Ovary (tissue), 9 donors: ENCODE results near the gene TTPAL. TPM values are rescaled to one million over a fixed set of nuclear protein-coding genes. Genes with fewer than 3 reads are reported as not detected.

ENCODE experiments used
- DNase-seq, 5 donors: peaks; one replicate each; pipeline ENCODE4 v3.0.0-alpha.2; 2019 to 2020
- H3K27ac ChIP-seq, 2 donors: fragments of 200-600 bp; one replicate each; pipeline versions ENCODE4 v1.5.1 to v1.8.0; 2019 to 2022
- H3K27me3 ChIP-seq: fragments of 200-600 bp; one replicate; pipeline ENCODE4 v1.8.0; 2022
- H3K36me3 ChIP-seq: fragments of 200-600 bp; sonication (generic); one replicate; pipeline ENCODE4 v1.5.1; 2019
- H3K4me1 ChIP-seq: one replicate; pipeline ENCODE4 v1.8.1; 2013; ENCODE audit warnings: mild to moderate bottlenecking, moderate library complexity; ENCODE audit not compliant: insufficient read depth
- H3K4me3 ChIP-seq: fragments of 200-600 bp; sonication (generic); one replicate; pipeline ENCODE4 v1.5.1; 2017
- H3K9me3 ChIP-seq, 2 donors: fragments of 200-600 bp in 1 of 2; sonication (generic) in 1 of 2; one replicate each; pipeline versions ENCODE4 v1.5.1 to v1.8.1; 2013 to 2019; ENCODE audit warnings: mild to moderate bottlenecking in 1 of 2, moderate library complexity in 1 of 2
- EP300 ChIP-seq: sonication (generic); formaldehyde crosslinking; IDR thresholded peaks from one replicate; pipeline ENCODE4 v1.6.1; 2017; ENCODE audit warnings: antibody characterized with exemption
- POLR2A ChIP-seq: fragments of 450-650 bp; IDR thresholded peaks from one replicate; pipeline ENCODE4 v1.6.1; 2017; ENCODE audit warnings: antibody characterized with exemption, mild to moderate bottlenecking, moderate library complexity
- WGBS, 3 donors: extraction: QIAGEN DNeasy Blood & Tissue Kit in 1 of 3; methylation state at CpG; one replicate each; pipeline versions ENCODE4 v1.1.5 to v1.1.7; 2013 to 2017; 5-methylcytosine and 5-hydroxymethylcytosine counted together
- intact Hi-C, 4 donors: fragments of 100-400 bp; cut with DNase I; formaldehyde crosslinking; loops; one replicate each; pipeline versions ENCODE4 v1.11.0 to v1.15.1; 2022 to 2023
- polyA plus RNA-seq, 2 donors: library from polyadenylated mRNA; stranded (reverse); fragments of 200-250 nt in 1 of 2; fragments of 350-450 nt in 1 of 2; fragmentation: Illumina TruSeq in 1 of 2; extraction: RNeasy Lipid Tissue Mini Kit (QIAGEN cat#74804) in 1 of 2; gene quantifications; one replicate each; pipeline ENCODE4 v1.2.3, GENCODE V29; 2013 to 2014
- small RNA-seq: library from RNA; depleted of rRNA; stranded (forward); fragments of <200 nt; gene quantifications from one replicate; pipeline ENCODE3, GENCODE V24; 2016
- total RNA-seq, 7 donors: library from RNA; depleted of rRNA in 2 of 7; stranded (reverse); fragments of >200 nt in 2 of 7; fragmentation: NEBNext Ultra II Directional in 3 of 7; extraction: Animal tissue kit (Norgen Biotek cat#: 25700) in 3 of 7; gene quantifications; one replicate each; pipeline versions ENCODE4 v1.1.0 to v1.2.4, GENCODE V29; 2016 to 2023
- TF ChIP-seq, protein P1 (sequence below), 3 donors: fragments of 450-650 bp in 2 of 3; fragments of 200-600 bp in 1 of 3; IDR thresholded peaks; one replicate each; pipeline versions ENCODE4 v1.5.1 to v1.8.0; 2016 to 2022; ENCODE audit warnings: antibody characterized with exemption in 3 of 3, mild to moderate bottlenecking in 1 of 3
- donor health status: DM: no; HTN: no; CAD: no; lungs with moderate emphysema.
- donor health status: DM: no; HTN: no; CAD: no.
- donor health status: Bipolar disorder and iron deficiency.
- donor health status: DM: yes; HTN: yes; CAD: no.
- donor health status: DM: no; HTN: no; CAD: no.
- donor health status: DM: yes; HTN: yes; CAD: no.

The TTPAL gene
- total and polyA plus RNA-seq, 9 donors: 3.1 to 25.1 (median 10.9) TPM

DNA sequence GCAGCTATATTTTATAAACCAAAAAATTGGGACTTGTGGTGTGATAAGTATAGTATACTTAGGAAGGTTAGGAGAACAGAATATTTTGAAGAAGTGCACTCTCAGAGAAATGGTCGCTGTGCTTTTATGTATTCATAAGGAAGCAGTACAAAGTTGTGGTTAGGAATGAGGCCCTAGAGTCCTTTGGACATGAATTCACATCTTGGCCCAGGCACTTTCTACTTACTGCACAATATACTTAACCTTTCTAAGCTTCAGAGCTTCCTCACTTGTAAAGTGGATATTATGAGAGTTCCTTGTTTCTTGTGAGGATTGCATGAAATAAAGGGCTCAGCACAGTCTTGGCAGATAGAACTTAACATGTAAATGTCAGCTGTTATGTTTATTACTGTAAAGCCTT lies 67.2 kb downstream of the TTPAL start:
- DNase-seq: no peak
- Histone ChIP-seq H3K36me3 (no peaks in the 10 kb centered on the region), H3K9me3 (no peaks in the 10 kb centered on the region), H3K27ac (no peak overlapping the region), H3K27me3 (no peaks in the 10 kb centered on the region), H3K4me3 (no peak overlapping the region), H3K4me1 (peaks cover 5% of the 10 kb centered on the region)
- TF ChIP-seq, protein P1, sequence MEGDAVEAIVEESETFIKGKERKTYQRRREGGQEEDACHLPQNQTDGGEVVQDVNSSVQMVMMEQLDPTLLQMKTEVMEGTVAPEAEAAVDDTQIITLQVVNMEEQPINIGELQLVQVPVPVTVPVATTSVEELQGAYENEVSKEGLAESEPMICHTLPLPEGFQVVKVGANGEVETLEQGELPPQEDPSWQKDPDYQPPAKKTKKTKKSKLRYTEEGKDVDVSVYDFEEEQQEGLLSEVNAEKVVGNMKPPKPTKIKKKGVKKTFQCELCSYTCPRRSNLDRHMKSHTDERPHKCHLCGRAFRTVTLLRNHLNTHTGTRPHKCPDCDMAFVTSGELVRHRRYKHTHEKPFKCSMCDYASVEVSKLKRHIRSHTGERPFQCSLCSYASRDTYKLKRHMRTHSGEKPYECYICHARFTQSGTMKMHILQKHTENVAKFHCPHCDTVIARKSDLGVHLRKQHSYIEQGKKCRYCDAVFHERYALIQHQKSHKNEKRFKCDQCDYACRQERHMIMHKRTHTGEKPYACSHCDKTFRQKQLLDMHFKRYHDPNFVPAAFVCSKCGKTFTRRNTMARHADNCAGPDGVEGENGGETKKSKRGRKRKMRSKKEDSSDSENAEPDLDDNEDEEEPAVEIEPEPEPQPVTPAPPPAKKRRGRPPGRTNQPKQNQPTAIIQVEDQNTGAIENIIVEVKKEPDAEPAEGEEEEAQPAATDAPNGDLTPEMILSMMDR (IDR thresholded peaks at IDR 0.05): no peak
- no peak for TF ChIP-seq EP300
- TF ChIP-seq POLR2A: no peak
- 58 to 77% (median 66%) methylated on average over 1 of the region's 1 CpG for WGBS, 3 donors
- intact Hi-C loops: loop anchor here in 1 of 4 donors (10.0 kb wide), 1 partner anchor 62 kb away; no protein-coding TSS in a partner anchor

DNA sequence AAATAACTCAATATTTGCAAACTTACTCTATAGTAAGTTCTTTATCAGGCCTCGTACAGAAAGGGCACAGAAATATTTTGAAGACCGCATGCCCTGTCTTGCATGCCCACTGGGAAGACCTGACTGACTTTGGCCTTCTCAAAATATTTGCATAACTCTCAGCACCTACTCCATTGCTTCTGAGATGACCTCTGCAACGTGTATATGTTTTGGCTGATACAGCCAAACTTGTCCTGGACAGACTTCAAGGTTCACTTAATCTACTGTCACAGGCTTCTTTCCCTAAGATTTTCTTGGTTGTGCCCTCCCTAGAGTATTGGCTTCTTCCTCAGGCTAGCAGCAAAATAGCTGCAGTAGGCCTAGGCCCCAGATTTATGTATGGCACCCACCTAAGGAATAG lies 67.7 kb downstream of the TTPAL start:
- H3K36me3 ChIP-seq: no peaks in the 10 kb centered on the region
- H3K27ac ChIP-seq: no peak overlapping the region
- DNase-seq: no peak
- intact Hi-C loops: loop anchor here in 1 of 4 donors (10.0 kb wide), 1 partner anchor 61 kb away; no protein-coding TSS in a partner anchor
- 55 to 74% (median 67%) methylated on average over 3 of the region's 3 CpGs for WGBS, 3 donors
- no peak for TF ChIP-seq EP300
- TF ChIP-seq, protein P1 (IDR thresholded peaks at IDR 0.05): no peak
- no peak for TF ChIP-seq POLR2A
- no peaks in the 10 kb centered on the region for H3K9me3 ChIP-seq
- H3K27me3 ChIP-seq: no peaks in the 10 kb centered on the region
- no peak overlapping the region for H3K4me3 ChIP-seq
- peaks cover 6% of the 10 kb centered on the region for H3K4me1 ChIP-seq

Small RNAs within 50 kb of the gene (small RNA-seq; reads per million reads assigned to genes)
- not detected for gene RPL37AP1

Other genes with a start within 250 kb of the TTPAL start
- gene GDAP1L1, start 228.6 kb upstream of the TTPAL start, total RNA-seq: 1 to 10 TPM; 1.3 to 3.3 (median 1.7) TPM
- 1 to 10 TPM in 1 of 2 donors, under 1 TPM in 1; 0.72 to 1.6 TPM for gene GDAP1L1, start 228.6 kb upstream of the TTPAL start, polyA plus RNA-seq
- gene FITM2, start 164.7 kb upstream of the TTPAL start, total RNA-seq: 1 to 10 TPM; 4.4 to 9.3 (median 8.0) TPM
- 10 to 100 TPM in 1 of 2 donors, 1 to 10 TPM in 1; 3.6 to 15.4 TPM for gene FITM2, start 164.7 kb upstream of the TTPAL start, polyA plus RNA-seq
- not detected for gene R3HDML, start 138.8 kb upstream of the TTPAL start, total RNA-seq
- gene R3HDML, start 138.8 kb upstream of the TTPAL start, polyA plus RNA-seq: not detected
- 1 to 10 TPM in 1 of 7 donors, under 1 TPM in 6; 0.08 to 1.5 (median 0.42) TPM for gene HNF4A, start 120.2 kb upstream of the TTPAL start, total RNA-seq
- gene HNF4A, start 120.2 kb upstream of the TTPAL start, polyA plus RNA-seq: under 1 TPM; 0.07 to 0.15 TPM
- 100 to 1,000 TPM in 1 of 7 donors, 10 to 100 TPM in 6; 52.1 to 113 (median 90.1) TPM for gene SERINC3, start 46.2 kb downstream of the TTPAL start, total RNA-seq
- gene SERINC3, start 46.2 kb downstream of the TTPAL start, polyA plus RNA-seq: 100 to 1,000 TPM in 1 of 2 donors, 10 to 100 TPM in 1; 69.4 to 171 TPM
- 100 to 1,000 TPM in 1 of 7 donors, 10 to 100 TPM in 6; 37.0 to 114 (median 49.9) TPM for gene PKIG, start 106.7 kb downstream of the TTPAL start, total RNA-seq
- 10 to 100 TPM; 46.9 to 74.9 TPM for gene PKIG, start 106.7 kb downstream of the TTPAL start, polyA plus RNA-seq
- 1 to 10 TPM; 1.1 to 5.7 (median 3.2) TPM for gene ADA, start 175.8 kb downstream of the TTPAL start, total RNA-seq
- 1 to 10 TPM; 2.8 to 7.4 TPM for gene ADA, start 175.8 kb downstream of the TTPAL start, polyA plus RNA-seq
- gene CCN5, start 239.5 kb downstream of the TTPAL start, total RNA-seq: 100 to 1,000 TPM in 4 of 7 donors, 10 to 100 TPM in 3; 47.4 to 296 (median 148) TPM
- 100 to 1,000 TPM; 183 to 196 TPM for gene CCN5, start 239.5 kb downstream of the TTPAL start, polyA plus RNA-seq